VCaP (cell line): ENCODE data around the gene SERPINI1.
A peak's percentile ranks its signal among the peaks of the same experiment; 100 is the strongest.

Experiments
- H3K27ac ChIP-seq: fragments of 450-650 bp; 2 replicates; pipeline ENCODE4 v1.5.1; 2017
- CTCF ChIP-seq: fragments of 450-650 bp; conservative IDR thresholded peaks from 2 replicates; pipeline ENCODE4 v1.5.1; 2017; ENCODE audit warnings: mild to moderate bottlenecking, moderate library complexity

SERPINI1 gene

GRCh38 chr3:167837466-167837865 is 101.9 kb downstream of the SERPINI1 start:
- peak overlapping the region; percentile 53 for H3K27ac ChIP-seq

DNA sequence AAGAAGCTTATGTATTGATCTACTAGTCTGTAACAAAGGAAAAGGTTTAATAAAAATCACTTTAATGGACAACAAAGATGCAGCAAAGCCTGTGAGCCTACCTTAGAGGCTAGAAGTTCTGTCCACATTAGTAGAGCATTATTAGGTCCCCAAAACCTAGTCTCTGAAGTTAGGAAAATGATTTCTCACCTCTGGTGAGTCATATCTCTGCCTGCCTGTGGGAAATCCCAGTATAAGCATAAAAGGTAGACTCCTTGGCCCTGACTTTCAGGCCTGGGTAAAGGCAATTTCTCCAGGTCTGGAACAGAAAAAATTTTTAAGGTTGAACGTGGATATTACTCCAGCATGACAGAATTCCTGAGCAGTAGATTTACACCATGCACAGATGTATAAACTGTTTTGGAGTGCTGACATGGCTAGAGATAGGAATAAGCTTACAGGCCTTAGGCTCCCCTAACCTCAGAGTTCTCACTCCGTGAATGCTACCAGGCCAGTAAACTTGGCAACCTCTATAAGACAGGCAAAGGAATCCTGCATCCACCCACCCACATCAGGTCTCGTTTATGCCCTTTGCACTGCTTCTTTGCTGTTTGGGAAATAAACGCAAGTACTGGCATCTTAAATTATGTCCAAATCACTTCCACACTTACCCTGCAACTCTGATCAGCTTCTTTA is 104.1 kb downstream of the SERPINI1 start:
- H3K27ac ChIP-seq: no peak overlapping the region
- no peak for TF ChIP-seq CTCF

More at GRCh38 chr3:167837466-167837865, 101.9 kb downstream of the SERPINI1 start:
- peak; percentile 57 for TF ChIP-seq CTCF

GRCh38 chr3:167840247-167840646 is 104.7 kb downstream of the SERPINI1 start:
- no peak for TF ChIP-seq CTCF
- H3K27ac ChIP-seq: no peak overlapping the region

DNA sequence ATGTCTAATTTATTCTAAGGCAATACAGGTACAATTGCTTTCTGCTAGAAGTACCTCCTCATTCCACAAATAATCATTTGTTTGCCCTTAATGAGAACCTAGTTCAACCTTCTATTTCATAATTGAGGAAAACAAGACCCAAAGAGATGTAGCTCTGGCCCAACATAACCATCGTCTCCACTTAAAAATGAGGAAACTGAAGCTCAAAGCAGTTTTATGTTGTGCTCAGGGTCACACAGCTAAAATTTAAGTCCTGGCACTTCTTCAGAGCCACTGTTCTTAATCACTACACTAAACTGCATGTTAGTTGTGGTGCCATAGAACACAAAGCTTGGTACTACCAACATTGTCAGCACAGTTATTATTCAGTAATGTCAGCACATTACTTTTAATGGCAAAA is 108.0 kb downstream of the SERPINI1 start:
- H3K27ac ChIP-seq: peak overlapping the region; percentile 32
- TF ChIP-seq CTCF: no peak

- no peak for TF ChIP-seq CTCF
- H3K27ac ChIP-seq: peak overlapping the region; percentile 32; the same call in 1 of the 2 replicates
Observed at GRCh38 chr3:167843886-167844285, 108.4 kb downstream of the SERPINI1 start.

- no peak overlapping the region for H3K27ac ChIP-seq
- no peak for TF ChIP-seq CTCF
Observed at GRCh38 chr3:167844528-167844927, 109.0 kb downstream of the SERPINI1 start.

- H3K27ac ChIP-seq: no peak overlapping the region
- TF ChIP-seq CTCF: no peak
Observed at GRCh38 chr3:167851171-167851570, 115.7 kb downstream of the SERPINI1 start.
